ENCODE results near the gene CEND1. TPM values are rescaled to one million over a fixed set of nuclear protein-coding genes. Genes with fewer than 3 reads are reported as not detected.
A peak's percentile ranks its signal among the peaks of the same experiment; 100 is the strongest.

The CEND1 gene
- total RNA-seq, 2 donors from 2014 or later, result 0.58 TPM; not detected in 1

GRCh38 chr11:787084-787675 is 2.7 kb downstream of the CEND1 start:
- ATAC-seq, result no peak
- intact Hi-C loops (cut with DNase I), result no loop called here
- no peak for DNase-seq

- DNase-seq, result no peak
- intact Hi-C loops (cut with DNase I), result no loop called here
- no peak for ATAC-seq
Observed at GRCh38 chr11:786235-787083, 3.4 kb downstream of the CEND1 start.

- intact Hi-C loops (cut with DNase I), result no loop called here
- DNase-seq, result peak; percentile 83
- peak; percentile 85 to 90 for ATAC-seq
Observed at GRCh38 chr11:783581-784015, 6.3 kb downstream of the CEND1 start.

DNA sequence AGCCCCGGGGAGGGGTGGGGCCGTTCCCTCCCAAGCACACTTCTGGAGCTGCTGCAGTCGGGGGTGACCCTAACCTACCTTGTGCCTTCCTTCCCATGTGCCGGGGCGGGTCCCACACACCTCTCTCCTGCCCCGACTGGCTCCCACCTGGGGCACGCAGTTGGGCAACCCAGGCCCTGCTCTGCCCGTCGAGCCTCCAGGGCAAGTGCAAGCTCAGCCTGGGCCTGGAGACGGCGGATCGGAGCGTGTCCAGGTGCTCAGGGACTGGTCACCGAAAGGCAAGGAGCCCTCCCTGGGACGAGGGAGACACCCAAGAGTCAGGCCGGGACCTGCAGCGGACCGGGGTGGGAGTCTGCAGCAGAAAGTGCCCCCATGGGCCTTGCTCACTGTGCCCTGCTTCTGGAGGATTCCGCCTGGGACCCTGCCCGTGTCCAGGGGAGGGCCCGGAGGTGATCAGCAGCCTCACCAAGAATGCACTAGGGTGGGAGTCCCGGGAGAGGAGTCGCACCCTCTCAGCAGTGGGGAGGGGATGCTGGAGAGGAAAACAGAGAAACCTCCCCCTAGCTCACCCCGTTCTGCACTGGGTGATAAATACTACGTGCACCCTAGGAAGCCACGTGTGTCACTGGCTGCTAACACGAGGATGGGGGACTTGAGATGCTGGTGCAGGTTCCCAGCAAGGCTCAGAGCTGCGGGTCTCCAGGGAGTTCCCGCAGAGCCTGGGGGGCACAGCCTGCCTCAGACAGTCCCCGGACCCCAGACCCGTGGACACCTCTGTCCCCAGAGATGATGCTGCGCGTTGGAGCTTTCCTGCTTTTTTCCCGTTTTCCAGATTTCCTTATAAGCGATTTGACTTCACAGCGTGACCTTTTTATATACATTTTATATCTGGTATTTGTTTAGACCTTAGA is 7.4 kb downstream of the CEND1 start:
- ATAC-seq (no peak), DNase-seq (no peak)
- intact Hi-C loops (cut with DNase I), result no loop called here

GRCh38 chr11:779955-780532 is 9.8 kb downstream of the CEND1 start:
- no peak for DNase-seq
- intact Hi-C loops (cut with DNase I), result no loop called here
- no peak for ATAC-seq

DNA sequence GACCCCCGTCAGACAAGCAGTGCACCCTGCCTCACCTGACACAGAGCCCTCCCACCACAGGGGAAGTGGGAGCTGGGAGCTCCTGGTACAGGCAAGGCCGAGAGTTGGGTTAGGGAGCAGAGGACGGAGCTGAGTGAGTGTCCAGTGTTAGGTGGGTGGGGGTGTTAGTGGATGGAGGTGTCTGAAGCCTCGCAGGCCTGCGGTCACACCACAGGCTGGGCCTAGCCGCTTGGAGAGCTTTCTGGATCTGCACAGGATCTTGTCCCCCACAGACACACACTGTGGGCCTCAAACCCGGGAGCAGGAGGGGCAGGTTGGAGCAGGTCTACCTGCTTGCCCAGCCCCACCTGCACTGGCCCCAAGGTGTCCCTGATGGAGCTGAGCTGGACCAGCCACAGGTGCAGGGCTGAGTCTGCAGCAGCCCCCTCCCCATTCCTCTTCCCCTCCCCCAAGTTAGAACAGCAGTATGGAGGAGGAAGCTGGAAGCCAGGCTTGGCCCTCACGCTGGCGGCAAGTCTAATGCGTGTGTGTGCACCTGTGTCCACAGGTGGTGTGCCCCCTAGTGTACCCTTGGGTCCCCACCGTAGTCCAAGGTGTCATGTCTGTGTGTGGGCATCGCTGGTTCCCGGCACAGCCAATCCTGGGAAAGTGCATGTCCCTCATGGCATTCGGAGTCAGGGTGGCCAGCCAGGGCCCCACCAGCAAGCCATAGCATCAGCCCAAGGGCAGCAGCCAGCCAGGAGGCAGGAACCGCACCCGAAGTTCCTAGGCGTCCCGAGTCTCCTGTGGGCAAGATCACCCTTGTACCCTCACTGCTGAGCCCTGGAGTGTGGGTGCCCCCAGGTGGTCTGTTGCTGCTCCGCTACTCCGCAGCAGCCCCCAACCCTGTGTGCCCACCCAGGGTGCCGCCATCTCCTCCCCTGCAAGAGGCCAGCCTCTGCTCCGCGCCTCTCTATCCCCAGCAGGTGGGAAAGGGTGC is 10.6 kb downstream of the CEND1 start:
- ATAC-seq (no peak), DNase-seq (no peak)
- intact Hi-C loops (cut with DNase I), result no loop called here

DNA sequence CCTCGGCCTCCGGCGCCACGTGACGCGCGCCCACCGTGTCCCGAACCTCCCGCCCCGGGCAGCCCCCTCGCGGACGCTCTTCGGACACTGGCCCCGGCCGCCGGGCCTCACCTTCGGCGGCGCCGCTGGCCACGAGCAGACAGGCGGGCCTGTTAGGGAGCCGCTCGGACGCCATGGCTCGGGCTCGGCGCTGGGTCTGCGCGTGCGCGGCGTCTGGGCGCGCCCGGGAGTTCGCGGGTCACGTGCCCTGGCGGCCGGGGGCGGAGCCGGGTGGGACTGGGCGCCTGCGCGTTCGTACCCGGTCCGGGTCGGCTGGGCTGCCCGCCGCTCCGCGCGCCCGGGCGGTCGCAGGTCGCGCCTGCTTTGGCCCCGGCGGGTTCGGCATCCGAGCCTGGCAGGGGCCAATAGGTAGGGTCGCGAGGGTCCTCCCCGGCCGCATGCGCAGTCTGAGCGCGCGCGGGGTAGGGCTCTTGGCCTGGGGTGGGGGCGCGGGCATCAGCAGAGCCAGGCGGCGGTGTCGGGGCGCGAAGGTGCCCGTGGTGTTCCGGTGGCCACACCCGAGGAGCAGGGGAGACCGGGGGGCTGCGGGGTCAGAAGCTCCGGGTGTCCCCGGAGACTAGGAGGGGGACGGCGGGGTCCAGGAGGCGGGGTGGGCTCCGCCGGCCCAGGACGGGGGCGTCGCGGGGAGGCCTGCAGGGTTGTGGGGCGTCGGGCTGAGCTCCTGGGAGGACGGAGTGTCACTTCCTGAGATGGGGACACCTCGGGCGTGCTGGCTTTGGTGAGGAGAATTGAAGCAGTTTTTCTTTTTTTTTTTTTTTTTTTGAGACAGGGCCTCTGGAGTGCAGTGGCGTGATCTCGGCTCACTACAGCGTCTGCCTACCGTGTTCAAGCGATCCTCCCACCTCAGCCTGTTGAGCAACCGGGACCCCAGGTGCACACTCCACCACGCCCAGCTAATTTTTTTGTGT is 12.3 kb downstream of the CEND1 start, which contains the start of gene GATD1:
Gene GATD1, minus strand, starts transcription at position 200 of the 968 bp plus-strand sequence. Its CDS starts 25 bp downstream, at position 175.
- intact Hi-C loops (cut with DNase I), result no loop called here
- ATAC-seq (peak; percentile 94 to 97), DNase-seq (peak; percentile 94)

GRCh38 chr11:776561-777287 is 13.2 kb downstream of the CEND1 start:
- DNase-seq, result no peak
- ATAC-seq, result peak; percentile 39 to 47
- intact Hi-C loops (cut with DNase I), result no loop called here

- DNase-seq, result no peak
- intact Hi-C loops (cut with DNase I), result no loop called here
- no peak for ATAC-seq
Observed at GRCh38 chr11:776263-776560, 13.7 kb downstream of the CEND1 start.

- ATAC-seq (no peak), DNase-seq (no peak)
- intact Hi-C loops (cut with DNase I), result no loop called here
Observed at GRCh38 chr11:774873-775592, 14.9 kb downstream of the CEND1 start.

DNA sequence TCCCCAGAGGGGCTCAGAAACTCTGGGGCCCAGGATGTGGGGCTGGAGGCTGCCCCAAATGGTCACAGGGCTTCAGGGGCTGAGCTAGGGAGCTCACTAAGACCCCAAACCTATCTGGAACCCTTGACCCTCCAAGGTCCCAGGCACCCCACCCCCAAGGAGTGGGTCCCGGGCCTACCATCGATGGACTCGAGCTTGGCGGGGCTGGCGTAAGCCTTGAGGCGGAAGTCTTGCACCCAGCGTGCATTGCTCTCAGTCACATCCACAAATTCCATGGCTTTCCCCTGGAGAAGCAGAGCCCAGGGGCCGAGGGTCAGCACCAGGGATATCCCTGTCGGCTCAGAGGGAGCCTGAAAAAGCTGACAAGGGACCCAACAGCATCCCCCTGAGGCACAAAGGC is 16.1 kb downstream of the CEND1 start:
- DNase-seq, result no peak
- intact Hi-C loops (cut with DNase I), result no loop called here
- ATAC-seq, result no peak

GRCh38 chr11:773425-773824 is 16.5 kb downstream of the CEND1 start:
- intact Hi-C loops (cut with DNase I), result no loop called here
- no peak for DNase-seq
- no peak for ATAC-seq

- no peak for ATAC-seq
- intact Hi-C loops (cut with DNase I), result no loop called here
- no peak for DNase-seq
Observed at GRCh38 chr11:772429-773390, 17.2 kb downstream of the CEND1 start.

- DNase-seq, result no peak
- intact Hi-C loops (cut with DNase I), result no loop called here
Observed at GRCh38 chr11:771617-772204, 18.2 kb downstream of the CEND1 start.

More at GRCh38 chr11:771617-772204, 18.2 kb downstream of the CEND1 start:
- ATAC-seq, result no peak

All from left cardiac atrium (tissue), 4 donors.